Vagina (tissue), 2 donors: ENCODE measurements around the gene DCHS2.

ENCODE experiments used
- POLR2A ChIP-seq, 2 donors: fragments of 450-650 bp; IDR thresholded peaks; one replicate each; pipeline ENCODE4 v1.6.1; 2017; ENCODE audit warnings: antibody characterized with exemption in 2 of 2, mild to moderate bottlenecking in 2 of 2, moderate library complexity in 2 of 2
- POLR2AphosphoS5 ChIP-seq, 2 donors: sonication (generic); formaldehyde crosslinking; IDR thresholded peaks; one replicate each; pipeline ENCODE4 v1.9.0; 2017; ENCODE audit warnings: antibody characterized with exemption in 2 of 2, mild to moderate bottlenecking in 2 of 2, low read depth in 1 of 2; ENCODE audit not compliant: insufficient read depth in 1 of 2
- TF ChIP-seq, protein P1 (sequence below), 3 experiments: fragments of 450-650 bp in 2 of 3; fragments of 200-600 bp in 1 of 3; sonication (generic) in 1 of 3; IDR thresholded peaks; one replicate each; pipeline ENCODE4 v1.5.1; 2017 to 2019; ENCODE audit warnings: antibody characterized with exemption in 3 of 3, mild to moderate bottlenecking in 2 of 3, moderate library complexity in 2 of 3

GRCh38 chr4:154184238-154184637 is 307.4 kb downstream of the DCHS2 start:
- TF ChIP-seq, protein P1, sequence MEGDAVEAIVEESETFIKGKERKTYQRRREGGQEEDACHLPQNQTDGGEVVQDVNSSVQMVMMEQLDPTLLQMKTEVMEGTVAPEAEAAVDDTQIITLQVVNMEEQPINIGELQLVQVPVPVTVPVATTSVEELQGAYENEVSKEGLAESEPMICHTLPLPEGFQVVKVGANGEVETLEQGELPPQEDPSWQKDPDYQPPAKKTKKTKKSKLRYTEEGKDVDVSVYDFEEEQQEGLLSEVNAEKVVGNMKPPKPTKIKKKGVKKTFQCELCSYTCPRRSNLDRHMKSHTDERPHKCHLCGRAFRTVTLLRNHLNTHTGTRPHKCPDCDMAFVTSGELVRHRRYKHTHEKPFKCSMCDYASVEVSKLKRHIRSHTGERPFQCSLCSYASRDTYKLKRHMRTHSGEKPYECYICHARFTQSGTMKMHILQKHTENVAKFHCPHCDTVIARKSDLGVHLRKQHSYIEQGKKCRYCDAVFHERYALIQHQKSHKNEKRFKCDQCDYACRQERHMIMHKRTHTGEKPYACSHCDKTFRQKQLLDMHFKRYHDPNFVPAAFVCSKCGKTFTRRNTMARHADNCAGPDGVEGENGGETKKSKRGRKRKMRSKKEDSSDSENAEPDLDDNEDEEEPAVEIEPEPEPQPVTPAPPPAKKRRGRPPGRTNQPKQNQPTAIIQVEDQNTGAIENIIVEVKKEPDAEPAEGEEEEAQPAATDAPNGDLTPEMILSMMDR (IDR thresholded peaks at IDR 0.05) = no peak
- no peak for TF ChIP-seq POLR2A (IDR thresholded peaks at IDR 0.05)
- TF ChIP-seq POLR2AphosphoS5 (IDR thresholded peaks at IDR 0.05; ENCODE audit: insufficient read depth in 1 of 2, low read depth in 1 of 2) = no peak
